Measurements from ENCODE around the gene HIBADH.

- TF ChIP-seq, protein P1, sequence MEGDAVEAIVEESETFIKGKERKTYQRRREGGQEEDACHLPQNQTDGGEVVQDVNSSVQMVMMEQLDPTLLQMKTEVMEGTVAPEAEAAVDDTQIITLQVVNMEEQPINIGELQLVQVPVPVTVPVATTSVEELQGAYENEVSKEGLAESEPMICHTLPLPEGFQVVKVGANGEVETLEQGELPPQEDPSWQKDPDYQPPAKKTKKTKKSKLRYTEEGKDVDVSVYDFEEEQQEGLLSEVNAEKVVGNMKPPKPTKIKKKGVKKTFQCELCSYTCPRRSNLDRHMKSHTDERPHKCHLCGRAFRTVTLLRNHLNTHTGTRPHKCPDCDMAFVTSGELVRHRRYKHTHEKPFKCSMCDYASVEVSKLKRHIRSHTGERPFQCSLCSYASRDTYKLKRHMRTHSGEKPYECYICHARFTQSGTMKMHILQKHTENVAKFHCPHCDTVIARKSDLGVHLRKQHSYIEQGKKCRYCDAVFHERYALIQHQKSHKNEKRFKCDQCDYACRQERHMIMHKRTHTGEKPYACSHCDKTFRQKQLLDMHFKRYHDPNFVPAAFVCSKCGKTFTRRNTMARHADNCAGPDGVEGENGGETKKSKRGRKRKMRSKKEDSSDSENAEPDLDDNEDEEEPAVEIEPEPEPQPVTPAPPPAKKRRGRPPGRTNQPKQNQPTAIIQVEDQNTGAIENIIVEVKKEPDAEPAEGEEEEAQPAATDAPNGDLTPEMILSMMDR (IDR thresholded peaks at IDR 0.05) = no peak
- no peak for TF ChIP-seq POLR2A (IDR thresholded peaks at IDR 0.05)
These were observed 55.5 kb downstream of the HIBADH start for GRCh38 chr7:27607210-27607606.

Measured in thyroid gland (tissue), 4 donors.